Left colon (tissue), 2 donors: ENCODE measurements around the gene SRPK2. TPM values are rescaled to one million over a fixed set of nuclear protein-coding genes. Genes with fewer than 3 reads are reported as not detected.
"Not testable (repeated sequence)": the region's sequence is repeated elsewhere in the genome, so short reads cannot be mapped to it uniquely, and the experiment has no call there.

ENCODE experiments used
- ATAC-seq: fragments of 200-7000 bp; cut with Tn5 transposase; one replicate; pipeline ENCODE4 v1.9.1; 2020; ENCODE audit warnings: mild to moderate bottlenecking, moderate library complexity
- DNase-seq, 2 donors: peaks; one replicate each; pipeline ENCODE4 v3.0.0-alpha.2; 2020
- intact Hi-C, 2 donors: fragments of 100-400 bp; cut with DNase I in 1 of 2; cut with micrococcal nuclease in 1 of 2; formaldehyde crosslinking; loops; one replicate each; pipeline versions ENCODE4 v1.11.2 to v1.14.0; 2022; cut with DNase I, micrococcal nuclease
- total RNA-seq, 2 donors: library from RNA; stranded (reverse); fragmentation: NEBNext Ultra II Directional; extraction: Animal tissue kit (Norgen Biotek cat#: 25700); gene quantifications; one replicate each; pipeline ENCODE4 v1.2.1, GENCODE V29; 2021
- donor health status: DM: no; HTN: no; CAD: no.
- donor health status: DM: yes; HTN: yes; CAD: no.

SRPK2 gene
- total RNA-seq, 2 donors from 2014 or later = 32.8 to 35.0 TPM

- intact Hi-C loops = no loop called here
- DNase-seq (no peak), ATAC-seq (no peak)
Observed at GRCh38 chr7:105215182-105215581, 173.5 kb downstream of the SRPK2 start.

- ATAC-seq (no peak), DNase-seq (no peak)
- intact Hi-C loops = no loop called here
Observed at GRCh38 chr7:105213611-105214010, 175.1 kb downstream of the SRPK2 start.

GRCh38 chr7:105212212-105212611 lies 176.5 kb downstream of the SRPK2 start:
- intact Hi-C loops = no loop called here
- ATAC-seq (no peak), DNase-seq (no peak)

- DNase-seq = no peak
- peak; percentile 68 for ATAC-seq
- intact Hi-C loops = no loop called here
Observed at GRCh38 chr7:105210721-105211205, 178.0 kb downstream of the SRPK2 start.

GRCh38 chr7:105209870-105210269 lies 178.9 kb downstream of the SRPK2 start:
- intact Hi-C loops = no loop called here
- ATAC-seq (no peak), DNase-seq (no peak)

GRCh38 chr7:105209433-105209832 lies 179.3 kb downstream of the SRPK2 start:
- intact Hi-C loops = no loop called here
- no peak for ATAC-seq
- DNase-seq = no peak

- ATAC-seq (no peak), DNase-seq (no peak)
- intact Hi-C loops = no loop called here
Observed at GRCh38 chr7:105206985-105207384, 181.7 kb downstream of the SRPK2 start.

- DNase-seq (no peak), ATAC-seq (no peak)
- intact Hi-C loops = no loop called here
Observed at GRCh38 chr7:105205592-105206237, 183.0 kb downstream of the SRPK2 start.

GRCh38 chr7:105204953-105205352 lies 183.8 kb downstream of the SRPK2 start:
- DNase-seq (no peak), ATAC-seq (no peak)
- intact Hi-C loops = no loop called here

GRCh38 chr7:105204520-105204919 lies 184.2 kb downstream of the SRPK2 start:
- DNase-seq = no peak
- no peak for ATAC-seq
- intact Hi-C loops = no loop called here

GRCh38 chr7:105202616-105203015 lies 186.1 kb downstream of the SRPK2 start:
- DNase-seq (no peak), ATAC-seq (no peak)
- intact Hi-C loops = no loop called here

GRCh38 chr7:105199386-105199785 lies 189.3 kb downstream of the SRPK2 start:
- no peak for DNase-seq
- intact Hi-C loops = no loop called here
- ATAC-seq = no peak

- ATAC-seq = no peak
- intact Hi-C loops = no loop called here
- no peak for DNase-seq
Observed at GRCh38 chr7:105198223-105198622, 190.5 kb downstream of the SRPK2 start.

GRCh38 chr7:105196473-105196872 lies 192.2 kb downstream of the SRPK2 start:
- no peak for DNase-seq
- no peak for ATAC-seq
- intact Hi-C loops = no loop called here

- no peak for ATAC-seq
- no peak for DNase-seq
- intact Hi-C loops = no loop called here
Observed at GRCh38 chr7:105195891-105196290, 192.8 kb downstream of the SRPK2 start.

- intact Hi-C loops = not testable (repeated sequence)
Observed at GRCh38 chr7:105194959-105195358, 193.8 kb downstream of the SRPK2 start.

GRCh38 chr7:105191331-105191730 lies 197.4 kb downstream of the SRPK2 start:
- intact Hi-C loops = no loop called here
- no peak for ATAC-seq
- no peak for DNase-seq

More at GRCh38 chr7:105194959-105195358, 193.8 kb downstream of the SRPK2 start:
- not testable (repeated sequence) for ATAC-seq, DNase-seq

GRCh38 chr7:105189859-105190492 lies 198.7 kb downstream of the SRPK2 start:
- ATAC-seq (no peak), DNase-seq (no peak)
- intact Hi-C loops = no loop called here

GRCh38 chr7:105188201-105188600 lies 200.5 kb downstream of the SRPK2 start:
- no peak for ATAC-seq
- no peak for DNase-seq
- intact Hi-C loops = no loop called here

- ATAC-seq = no peak
- DNase-seq = no peak
- intact Hi-C loops = no loop called here
Observed at GRCh38 chr7:105187302-105188169, 201.2 kb downstream of the SRPK2 start.
